Ishikawa (cell line): ENCODE measurements around the gene TEX55.

Experiments used
- MAX ChIP-seq: IDR thresholded peaks from 2 replicates; pipeline ENCODE4 v1.6.1; 2012
- REST ChIP-seq: IDR thresholded peaks from 2 replicates; pipeline ENCODE4 v1.6.1; 2012; ENCODE audit warnings: low read depth, mild to moderate bottlenecking

GRCh38 chr3:119177321-119177720, 31.4 kb downstream of the TEX55 start:
- TF ChIP-seq REST (no peak), MAX (no peak)
